HG03103 (cell line): ENCODE measurements around the gene IL1A.

ENCODE experiments used
- ATAC-seq: cut with Tn5 transposase; IDR thresholded peaks from one replicate; pipeline ENCODE4 v1.9.1; 2021; ENCODE audit warnings: low read depth; ENCODE audit not compliant: unreplicated experiment

The IL1A gene

DNA sequence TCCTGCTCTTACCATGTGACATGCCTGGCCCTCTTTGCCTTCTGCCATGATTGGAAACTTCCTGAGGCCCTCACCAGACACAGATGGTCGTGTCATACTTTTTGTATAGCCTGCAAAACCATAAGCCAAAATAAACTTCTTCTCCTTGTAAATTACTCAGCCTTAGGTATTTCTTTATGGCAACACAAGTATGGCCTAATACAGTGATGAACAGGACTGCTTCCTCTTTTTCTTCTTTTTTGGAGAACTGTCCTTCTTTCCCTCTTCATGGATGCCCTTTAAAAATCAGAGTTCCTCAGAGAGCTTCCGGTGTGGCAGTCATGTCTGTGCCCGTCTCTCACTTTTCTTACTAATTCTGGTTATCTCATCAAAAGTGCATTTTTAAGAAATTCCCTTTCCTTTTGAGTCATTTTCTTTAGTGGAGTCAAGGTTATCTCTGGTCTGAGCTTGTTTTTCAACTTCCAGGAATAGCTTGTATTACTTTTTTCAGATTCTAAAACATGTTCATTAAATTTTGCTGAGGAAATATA lies 9.2 kb upstream of the IL1A start:
- ATAC-seq = no peak

DNA sequence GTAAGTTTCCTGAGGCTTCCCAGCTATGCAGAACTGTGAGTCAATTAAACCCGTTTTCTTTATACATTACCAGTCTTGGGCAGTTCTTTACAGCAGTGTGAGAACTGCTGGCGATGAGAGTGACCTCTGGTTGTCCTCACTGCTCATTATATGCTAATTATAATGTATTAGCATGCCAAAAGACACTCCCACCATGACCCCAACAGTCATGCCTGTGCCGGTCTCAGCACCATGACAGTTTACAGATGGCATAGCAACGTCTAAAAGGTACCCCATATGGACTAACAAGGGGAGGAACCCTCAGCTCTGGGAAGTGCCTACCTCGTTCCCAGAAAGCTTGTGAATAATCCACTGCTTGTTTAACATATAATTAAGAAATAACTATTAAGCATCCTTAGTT lies 8.1 kb upstream of the IL1A start:
- ATAC-seq = no peak

DNA sequence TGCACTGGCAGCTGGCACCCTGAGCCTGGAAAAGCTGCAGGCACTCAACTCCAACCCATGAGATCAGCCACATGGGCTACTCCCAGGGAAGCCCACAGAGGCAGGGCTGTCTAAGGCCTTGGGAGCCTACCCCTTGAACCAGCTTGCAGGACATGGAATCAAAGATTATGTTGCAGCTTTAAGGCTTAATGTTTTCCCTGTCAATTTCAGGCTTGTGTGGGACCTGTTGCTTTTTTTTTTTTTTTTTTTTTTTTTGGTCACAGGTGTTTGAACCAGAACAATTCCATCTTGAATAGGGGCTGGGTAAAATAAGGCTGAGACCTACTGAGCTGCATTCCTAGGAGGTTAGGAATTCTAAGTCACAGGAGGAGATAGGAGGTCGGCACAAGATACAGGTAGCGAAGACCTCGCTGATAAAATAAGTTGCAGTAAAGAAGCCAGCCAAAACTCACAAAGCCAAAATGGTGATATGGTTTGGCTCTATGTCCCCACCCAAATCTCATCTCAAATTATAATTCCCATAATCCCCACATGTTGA lies 7.5 kb upstream of the IL1A start:
- no peak for ATAC-seq

DNA sequence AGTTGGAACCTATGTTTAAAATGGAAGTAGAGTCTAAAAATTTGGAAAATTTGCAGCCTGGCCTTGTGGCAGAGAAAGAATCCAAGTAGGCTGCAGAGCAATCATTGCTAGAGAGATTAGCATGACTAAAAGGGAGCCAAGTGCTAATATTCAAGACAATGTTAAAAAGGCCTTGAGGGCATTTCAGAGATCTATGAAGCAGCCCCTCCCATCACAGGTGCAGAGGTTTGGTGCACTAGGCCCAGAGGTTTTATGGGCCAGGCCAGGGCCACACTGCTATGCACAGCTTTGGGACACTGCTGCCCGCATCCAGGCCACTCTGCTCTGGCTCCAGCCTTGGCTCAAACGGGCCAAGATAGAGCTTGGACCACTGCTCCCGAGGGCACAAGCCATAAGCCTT lies 6.7 kb upstream of the IL1A start:
- ATAC-seq = no peak

DNA sequence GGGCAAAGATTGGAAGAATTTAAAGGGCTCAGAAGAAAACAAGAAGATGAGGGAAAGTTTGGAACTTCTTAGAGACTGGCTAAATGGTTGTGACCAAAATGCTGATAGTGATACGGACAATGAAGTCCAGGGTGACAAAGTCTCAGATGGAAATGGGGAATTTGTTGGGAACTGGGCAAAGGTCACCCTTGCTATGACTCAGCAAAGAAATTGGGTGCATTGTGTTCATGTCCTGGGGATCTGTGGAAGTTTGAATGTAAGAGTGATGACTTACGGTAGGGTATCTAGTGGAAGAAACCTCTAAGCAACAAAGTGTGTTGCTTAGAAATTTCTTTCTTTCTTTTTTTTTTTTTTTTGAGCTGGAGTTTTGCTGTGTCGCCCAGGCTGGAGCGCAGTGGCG lies 6.0 kb upstream of the IL1A start:
- ATAC-seq = no peak

DNA sequence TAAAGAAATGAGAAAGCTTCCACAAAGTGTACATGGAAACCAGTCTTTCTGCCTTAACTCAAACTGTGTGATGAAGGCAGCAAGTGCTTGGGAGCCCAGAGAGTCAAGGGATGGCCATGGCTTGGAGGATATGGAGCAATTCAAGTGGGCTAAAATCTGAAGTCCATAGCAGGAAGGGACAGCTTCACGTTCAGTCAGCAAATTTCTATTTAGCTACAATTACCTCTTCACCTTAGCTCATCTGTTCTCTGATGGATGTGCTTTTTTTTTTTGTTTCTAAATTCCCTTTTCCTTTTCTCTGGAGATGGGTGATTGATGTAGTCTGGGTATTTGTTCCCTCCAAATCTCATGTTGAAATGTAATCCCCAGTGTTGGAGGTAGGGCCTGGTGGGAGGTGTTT lies 4.9 kb upstream of the IL1A start:
- ATAC-seq = no peak

DNA sequence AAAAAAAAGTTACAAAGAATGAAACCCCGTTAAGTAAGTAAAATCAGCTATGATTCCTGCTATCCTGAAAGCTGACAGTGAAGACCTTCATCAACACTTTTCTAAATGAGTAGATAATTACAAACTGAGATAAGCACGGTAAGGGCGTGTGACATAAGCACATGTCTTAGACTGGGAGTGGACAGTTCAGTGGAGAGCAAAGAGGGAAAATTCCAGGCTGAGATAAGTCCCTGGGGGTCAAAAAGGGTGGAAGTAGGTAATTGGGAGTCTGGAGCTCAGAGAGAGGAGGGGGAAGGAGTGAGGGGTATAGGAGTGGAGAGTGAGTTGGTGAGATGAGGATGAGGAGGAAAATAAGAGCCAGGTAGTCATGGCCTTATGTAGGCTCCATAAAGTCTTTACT lies 4.4 kb upstream of the IL1A start:
- no peak for ATAC-seq

DNA sequence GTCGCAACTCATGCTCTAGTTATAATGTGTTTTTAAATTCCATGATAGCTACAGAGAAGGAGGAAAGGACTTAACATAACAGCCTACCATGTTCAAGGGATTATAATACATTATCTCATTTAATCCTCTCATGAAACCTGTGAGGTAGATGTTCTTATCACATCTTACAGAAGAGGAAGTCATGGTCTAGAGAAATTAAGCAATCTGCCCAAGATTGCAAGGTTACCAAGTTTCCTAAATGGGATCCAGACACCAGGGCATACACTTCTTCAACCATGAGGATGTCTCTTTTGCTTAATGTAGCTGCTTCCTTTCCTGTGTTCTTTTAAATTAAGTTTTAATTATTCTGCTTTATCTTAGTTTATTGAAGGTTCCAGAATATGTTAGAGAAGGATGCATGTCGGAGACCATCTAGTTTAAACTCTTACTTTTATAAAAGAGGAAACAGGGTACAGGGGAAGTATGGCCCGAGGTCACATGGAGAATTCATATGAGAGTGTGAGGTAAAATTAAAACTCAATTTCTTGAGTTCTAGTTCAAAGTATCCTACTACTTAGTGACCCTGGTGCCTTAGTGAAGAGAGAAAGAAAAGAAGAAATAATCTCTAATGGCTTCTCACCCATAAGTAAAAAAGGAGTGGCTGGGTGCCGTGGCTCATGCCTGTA lies 3.6 kb upstream of the IL1A start:
- ATAC-seq = no peak

DNA sequence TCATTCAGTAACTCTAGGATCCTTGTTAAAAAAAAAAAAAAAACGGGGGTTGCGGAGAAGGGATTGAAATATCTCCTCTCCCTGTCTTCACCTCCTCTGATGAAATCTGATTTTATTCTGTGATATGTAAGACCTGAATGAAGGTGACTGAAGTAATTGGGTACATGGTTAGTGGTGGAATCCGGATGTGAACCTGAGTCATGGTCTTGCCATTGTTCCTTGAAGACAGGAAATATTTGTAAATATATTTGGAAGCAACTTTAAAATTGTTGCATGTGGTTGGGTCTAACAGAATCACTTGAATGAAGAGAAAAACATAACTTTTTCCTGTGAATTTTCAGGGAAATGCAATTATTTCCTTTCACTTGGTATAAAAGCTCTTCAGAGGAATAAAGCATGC lies 3.0 kb upstream of the IL1A start:
- ATAC-seq = no peak

DNA sequence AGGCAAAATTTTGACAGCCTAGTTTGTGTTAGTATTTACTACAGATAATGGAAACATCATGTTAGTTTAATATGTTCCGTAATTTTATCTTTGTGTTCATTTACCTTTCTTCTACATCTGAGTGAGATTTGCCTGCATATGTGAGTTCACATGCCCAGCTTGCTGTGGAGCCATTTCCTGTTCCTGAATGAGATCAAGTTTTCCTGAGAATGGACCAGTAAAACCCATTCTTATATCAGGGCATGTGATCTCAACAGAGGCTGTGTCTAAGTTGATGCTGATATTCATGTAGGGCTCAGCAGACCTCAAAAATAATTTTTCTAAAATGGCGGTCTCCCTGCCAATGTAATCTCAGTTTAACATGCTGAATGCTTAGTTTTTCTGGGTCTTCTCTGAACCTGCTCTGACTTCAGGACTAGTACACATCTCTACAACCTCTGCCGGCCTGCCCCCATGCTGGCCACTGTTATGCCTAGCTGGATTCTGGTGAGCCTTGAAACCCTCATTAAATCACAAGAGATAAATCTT lies 1.0 kb downstream of the IL1A start:
- ATAC-seq = no peak

DNA sequence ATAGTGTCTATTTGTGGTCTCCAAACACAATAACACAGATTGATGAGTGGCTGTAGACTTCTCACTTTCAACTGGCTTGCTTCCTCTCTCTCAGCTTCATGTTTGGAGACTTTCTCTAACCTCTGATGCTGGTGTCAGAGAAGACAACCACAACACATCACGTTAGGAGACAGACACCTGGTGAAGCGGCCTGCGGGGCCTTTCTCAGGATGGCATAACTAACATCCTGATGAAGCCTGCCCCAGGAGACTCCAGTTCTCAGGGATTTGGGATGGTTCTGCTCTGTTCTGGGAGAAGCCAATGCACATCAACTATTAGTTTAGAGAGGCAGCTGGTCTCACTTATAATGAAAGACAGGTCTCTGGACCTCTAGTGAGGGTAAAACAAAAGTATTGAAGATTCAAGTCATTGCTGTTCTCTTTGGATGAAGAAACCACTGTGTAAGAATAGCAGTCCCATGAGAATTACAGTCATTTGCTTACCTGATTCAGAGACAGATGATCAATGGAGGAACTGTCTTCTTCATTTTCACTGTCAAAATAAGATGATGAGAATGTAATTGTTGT lies 2.0 kb downstream of the IL1A start:
- peak; percentile 76 for ATAC-seq

DNA sequence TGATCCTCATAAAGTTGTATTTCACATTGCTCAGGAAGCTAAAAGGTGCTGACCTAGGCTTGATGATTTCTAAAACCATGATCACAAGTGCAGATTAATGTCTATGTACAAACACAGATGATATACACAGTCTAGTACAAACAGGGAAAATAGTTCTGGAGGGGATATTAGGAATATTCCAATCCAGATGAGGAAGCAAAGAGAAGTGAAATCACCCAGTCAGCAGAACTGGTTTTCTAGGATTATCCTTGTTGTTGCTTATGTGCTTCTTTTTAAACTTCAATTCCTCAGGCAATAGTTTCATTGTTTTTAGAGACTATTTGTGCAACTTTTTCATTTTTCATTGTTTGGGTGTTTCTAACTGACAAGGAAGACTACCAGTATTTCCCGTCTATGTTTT lies 4.7 kb downstream of the IL1A start:
- ATAC-seq = no peak

DNA sequence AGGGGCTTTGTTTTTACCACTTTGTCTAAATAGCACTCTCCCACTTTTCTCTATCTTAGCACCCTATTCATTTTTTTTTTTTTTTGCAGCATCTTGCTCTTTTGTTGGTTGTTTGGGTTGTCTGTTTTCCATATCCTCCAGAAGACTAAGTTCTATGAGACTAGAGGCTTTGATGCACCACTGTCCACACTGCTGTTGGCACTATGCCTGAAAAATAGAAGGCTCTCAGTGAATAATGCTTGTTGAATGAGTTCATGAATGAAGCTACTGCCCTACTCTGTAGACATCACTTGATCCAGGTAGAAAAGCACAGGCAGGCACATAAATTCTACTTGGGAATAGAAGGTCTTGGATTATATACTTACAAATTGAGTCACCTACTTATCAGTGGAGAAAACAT lies 7.3 kb downstream of the IL1A start:
- no peak for ATAC-seq

DNA sequence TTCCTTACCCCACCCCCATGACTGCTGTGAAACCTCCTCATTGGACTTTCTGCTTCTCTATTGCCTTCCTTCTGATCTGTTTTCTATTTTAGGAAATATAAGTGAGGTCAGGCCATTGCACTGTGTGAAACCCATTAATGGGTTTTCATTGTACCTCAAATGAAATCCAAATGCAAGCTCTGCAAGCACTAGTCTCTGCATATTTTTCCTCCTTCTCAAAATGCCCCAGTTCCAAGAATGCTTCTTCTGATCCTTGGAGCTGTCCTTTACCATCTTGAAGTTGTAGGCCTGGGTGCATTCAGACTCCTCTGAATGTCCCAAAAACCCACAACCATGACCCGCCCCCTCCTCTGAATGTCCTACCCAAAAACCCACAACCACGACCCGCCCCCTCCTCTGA lies 8.2 kb downstream of the IL1A start:
- no peak for ATAC-seq

DNA sequence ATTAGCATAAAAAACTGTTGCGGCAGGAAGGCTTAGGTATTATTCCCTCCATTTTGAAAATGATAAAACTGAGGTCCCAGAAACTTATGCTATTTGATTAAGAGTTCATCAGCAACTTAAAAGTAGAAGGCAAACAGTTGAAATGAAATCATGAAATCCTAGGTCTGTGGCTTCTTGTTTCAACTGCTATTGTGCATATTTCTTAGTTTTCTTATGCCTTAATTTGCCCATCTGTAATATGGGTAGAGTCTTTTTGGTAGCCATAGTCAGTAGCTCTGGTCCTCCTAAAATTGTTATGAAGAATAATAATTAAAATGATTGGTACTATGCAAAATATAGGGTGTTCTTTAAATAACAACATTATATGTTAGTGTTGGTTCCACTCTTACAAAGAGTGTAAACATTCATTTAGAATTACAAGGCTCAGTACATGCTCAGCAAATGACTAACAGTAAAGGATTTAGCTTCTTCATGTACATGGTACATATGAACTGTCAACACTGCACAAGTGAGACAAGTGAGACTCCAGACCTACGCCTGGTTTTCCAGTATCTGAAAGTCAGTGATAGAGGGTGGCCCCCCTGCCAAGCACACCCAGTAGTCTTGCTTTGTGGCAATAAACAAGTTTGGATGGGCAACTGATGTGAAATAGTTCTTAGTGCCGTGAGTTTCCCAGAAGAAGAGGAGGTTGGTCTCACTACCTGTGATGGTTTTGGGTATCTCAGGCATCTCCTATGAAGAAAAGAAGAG lies 9.6 kb downstream of the IL1A start:
- ATAC-seq = no peak

DNA sequence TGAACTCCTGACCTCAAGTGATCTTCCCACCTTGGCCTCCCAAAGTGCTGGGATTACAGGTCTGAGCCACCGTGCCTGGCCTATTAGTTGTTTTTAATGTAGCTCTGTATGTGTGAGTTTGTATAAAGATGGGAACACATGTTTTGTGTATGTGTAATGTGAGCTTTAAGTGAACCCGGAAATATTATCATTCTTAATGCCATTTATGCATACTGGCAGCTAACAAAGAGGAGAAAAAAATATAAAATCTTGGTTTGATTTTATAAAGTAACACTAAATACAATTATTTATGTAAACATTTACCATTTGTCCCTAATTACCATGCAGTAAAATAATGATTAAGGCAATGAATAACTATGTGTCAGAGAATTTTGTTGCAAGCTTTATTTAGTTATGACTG lies 10.7 kb downstream of the IL1A start:
- no peak for ATAC-seq

DNA sequence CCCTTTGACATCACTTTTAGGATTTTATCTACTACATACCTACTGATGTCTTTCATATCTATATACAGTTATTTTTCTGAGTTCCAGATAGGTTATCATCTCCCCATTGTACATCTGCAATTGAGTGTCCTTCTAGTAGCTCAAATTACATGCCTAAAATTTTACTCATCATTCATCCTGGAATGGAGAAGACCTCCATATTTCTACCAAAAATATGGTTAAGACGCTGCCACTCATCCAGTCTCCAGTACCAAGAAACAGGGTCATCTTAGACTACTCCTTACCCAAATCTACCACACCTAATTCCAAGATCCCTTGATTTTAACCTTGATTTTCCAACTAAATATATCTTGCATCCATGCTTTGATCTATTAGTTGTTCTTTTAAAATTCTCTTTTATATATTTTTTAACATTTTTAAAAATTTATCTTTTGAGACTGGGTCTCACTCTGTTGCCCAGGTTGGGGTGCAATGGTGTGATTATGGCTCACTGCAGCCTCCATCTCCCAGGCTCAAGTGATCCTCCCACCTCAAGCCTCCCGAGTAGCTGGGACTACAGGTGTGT lies 11.3 kb downstream of the IL1A start:
- ATAC-seq = no peak

DNA sequence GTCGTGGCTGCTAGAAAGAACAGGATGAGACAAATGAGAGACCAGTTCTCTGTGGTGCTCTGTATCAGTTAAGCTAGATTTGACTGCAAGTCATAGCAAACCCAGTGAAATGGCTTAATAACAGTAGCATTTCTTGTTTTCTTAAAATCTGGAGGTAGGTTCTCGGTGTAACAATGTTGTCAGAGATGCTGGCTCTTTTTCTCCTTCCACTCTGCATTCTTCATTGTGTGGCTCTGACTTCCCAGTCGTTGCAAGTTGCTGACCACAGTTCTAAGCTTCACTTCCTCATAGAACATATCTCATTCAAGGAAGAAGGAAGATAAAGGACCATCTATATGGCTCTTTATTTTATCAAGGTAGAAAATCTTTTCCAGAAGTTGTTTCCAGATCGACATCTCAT lies 12.0 kb downstream of the IL1A start:
- ATAC-seq = no peak

DNA sequence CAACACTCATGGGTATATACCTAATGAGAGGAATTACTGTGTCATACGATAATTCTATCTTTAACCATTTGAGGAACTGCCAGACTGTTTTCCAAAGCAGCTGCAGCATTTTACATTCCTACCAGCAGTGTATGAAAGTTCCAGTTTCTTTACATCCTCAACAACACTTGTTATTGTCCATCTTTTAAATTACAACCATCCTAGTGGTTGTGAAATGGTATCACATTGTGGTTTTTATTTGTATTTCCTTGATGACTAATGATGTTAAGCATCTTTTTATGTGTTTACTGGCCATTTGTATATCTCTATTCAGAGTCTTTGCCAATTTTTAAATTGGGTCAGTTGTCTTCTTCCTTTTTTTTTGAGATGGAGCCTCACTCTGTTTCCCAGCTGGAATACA lies 15.9 kb downstream of the IL1A start:
- ATAC-seq = no peak

DNA sequence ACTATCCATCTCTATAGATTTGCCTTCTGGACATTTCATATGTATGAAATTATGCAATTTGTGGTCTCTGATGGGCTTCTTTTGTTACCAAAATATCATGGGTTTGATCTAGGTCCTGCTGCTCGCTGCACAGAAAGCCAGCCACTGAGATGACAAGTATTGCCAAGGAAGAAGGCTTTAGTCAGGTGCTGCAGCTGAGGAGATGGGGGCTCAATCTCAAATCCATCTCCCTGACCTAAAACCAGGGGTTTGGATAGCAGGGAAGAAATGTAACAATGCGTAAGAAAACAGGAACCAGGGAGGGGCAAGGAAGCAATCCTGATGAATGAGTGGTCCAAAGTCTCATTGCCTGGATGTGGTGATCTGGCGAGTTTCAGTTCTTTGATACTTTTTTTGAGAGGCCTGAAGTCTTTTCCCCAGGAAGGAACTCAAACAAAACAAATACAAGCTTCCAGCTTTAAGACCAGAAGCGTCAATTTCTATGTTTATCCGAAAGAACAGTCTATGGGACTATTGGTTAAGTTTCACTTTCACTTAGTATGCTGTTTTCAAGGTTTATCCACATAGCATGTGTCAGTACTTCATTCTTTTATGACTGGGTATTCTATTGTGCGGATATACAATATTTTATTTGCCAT lies 16.5 kb downstream of the IL1A start:
- no peak for ATAC-seq

DNA sequence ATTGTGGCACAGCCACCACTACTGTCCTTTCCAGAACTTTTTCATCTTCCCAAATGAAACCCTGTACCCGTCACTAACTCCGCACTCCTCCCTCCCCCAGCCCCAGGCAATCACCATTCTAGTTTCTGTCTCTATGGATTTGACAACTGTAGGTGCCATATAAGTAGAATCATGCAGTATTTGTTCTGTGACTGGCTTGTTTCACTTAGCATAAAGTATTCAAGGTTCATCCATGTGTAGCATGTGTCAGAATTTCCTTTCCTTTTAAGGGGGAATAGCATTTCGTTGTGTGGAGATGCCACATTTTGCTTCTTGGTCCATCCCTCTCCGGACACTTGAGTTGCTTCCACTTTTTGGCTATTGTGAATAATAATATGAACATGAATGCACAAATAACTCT lies 19.0 kb downstream of the IL1A start:
- ATAC-seq = no peak
